Measurements from ENCODE around the gene EPHB1.

EPHB1 gene

GRCh38 chr3:134801204-134801958 is 6.3 kb downstream of the EPHB1 start:
- Histone ChIP-seq H3K4me3 (ENCODE audit: low read depth, low read length) (no peak overlapping the region), H3K9me3 (ENCODE audit: control insufficient read depth, insufficient read depth, low read length) (no peaks in the 10 kb centered on the region), H3K27me3 (ENCODE audit: control insufficient read depth, insufficient read depth, low read length) (peaks cover 37% of the 10 kb centered on the region), H3K9ac (ENCODE audit: low read depth, low read length) (no peak overlapping the region), H3K36me3 (ENCODE audit: control insufficient read depth, insufficient read depth, low read length) (no peaks in the 10 kb centered on the region), H3K4me1 (ENCODE audit: control insufficient read depth, insufficient read depth, low read length) (peaks cover 2% of the 10 kb centered on the region)

- H3K4me3 ChIP-seq (ENCODE audit: low read depth, low read length): no peak overlapping the region
- H3K4me1 ChIP-seq (ENCODE audit: control insufficient read depth, insufficient read depth, low read length): no peaks in the 10 kb centered on the region
- no peaks in the 10 kb centered on the region for H3K9me3 ChIP-seq (ENCODE audit: control insufficient read depth, insufficient read depth, low read length)
- peaks cover 25% of the 10 kb centered on the region for H3K27me3 ChIP-seq (ENCODE audit: control insufficient read depth, insufficient read depth, low read length)
- no peaks in the 10 kb centered on the region for H3K36me3 ChIP-seq (ENCODE audit: control insufficient read depth, insufficient read depth, low read length)
- H3K9ac ChIP-seq (ENCODE audit: low read depth, low read length): no peak overlapping the region
These were observed 7.5 kb downstream of the EPHB1 start for GRCh38 chr3:134802428-134803050.

GRCh38 chr3:134803051-134803505 is 8.0 kb downstream of the EPHB1 start:
- Histone ChIP-seq H3K27me3 (ENCODE audit: control insufficient read depth, insufficient read depth, low read length) (peaks cover 20% of the 10 kb centered on the region), H3K9ac (ENCODE audit: low read depth, low read length) (no peak overlapping the region), H3K9me3 (ENCODE audit: control insufficient read depth, insufficient read depth, low read length) (no peaks in the 10 kb centered on the region), H3K4me1 (ENCODE audit: control insufficient read depth, insufficient read depth, low read length) (peaks cover 2% of the 10 kb centered on the region), H3K4me3 (ENCODE audit: low read depth, low read length) (no peak overlapping the region), H3K36me3 (ENCODE audit: control insufficient read depth, insufficient read depth, low read length) (no peaks in the 10 kb centered on the region)

- Histone ChIP-seq H3K9me3 (ENCODE audit: control insufficient read depth, insufficient read depth, low read length) (no peaks in the 10 kb centered on the region), H3K36me3 (ENCODE audit: control insufficient read depth, insufficient read depth, low read length) (no peaks in the 10 kb centered on the region), H3K27me3 (ENCODE audit: control insufficient read depth, insufficient read depth, low read length) (peaks cover 14% of the 10 kb centered on the region), H3K9ac (ENCODE audit: low read depth, low read length) (no peak overlapping the region), H3K4me1 (ENCODE audit: control insufficient read depth, insufficient read depth, low read length) (peaks cover 2% of the 10 kb centered on the region), H3K4me3 (ENCODE audit: low read depth, low read length) (no peak overlapping the region)
These were observed 8.6 kb downstream of the EPHB1 start for GRCh38 chr3:134803652-134804051.

- Histone ChIP-seq H3K9me3 (ENCODE audit: control insufficient read depth, insufficient read depth, low read length) (no peaks in the 10 kb centered on the region), H3K36me3 (ENCODE audit: control insufficient read depth, insufficient read depth, low read length) (no peaks in the 10 kb centered on the region), H3K9ac (ENCODE audit: low read depth, low read length) (no peak overlapping the region), H3K4me1 (ENCODE audit: control insufficient read depth, insufficient read depth, low read length) (peaks cover 5% of the 10 kb centered on the region), H3K4me3 (ENCODE audit: low read depth, low read length) (no peak overlapping the region), H3K27me3 (ENCODE audit: control insufficient read depth, insufficient read depth, low read length) (peaks cover 3% of the 10 kb centered on the region)
These were observed 9.7 kb downstream of the EPHB1 start for GRCh38 chr3:134804508-134805480.

GRCh38 chr3:134807189-134807588 is 12.1 kb downstream of the EPHB1 start:
- no peaks in the 10 kb centered on the region for H3K36me3 ChIP-seq (ENCODE audit: control insufficient read depth, insufficient read depth, low read length)
- peaks cover 16% of the 10 kb centered on the region for H3K4me1 ChIP-seq (ENCODE audit: control insufficient read depth, insufficient read depth, low read length)
- H3K4me3 ChIP-seq (ENCODE audit: low read depth, low read length): no peak overlapping the region
- peaks cover 3% of the 10 kb centered on the region for H3K27me3 ChIP-seq (ENCODE audit: control insufficient read depth, insufficient read depth, low read length)
- no peaks in the 10 kb centered on the region for H3K9me3 ChIP-seq (ENCODE audit: control insufficient read depth, insufficient read depth, low read length)
- no peak overlapping the region for H3K9ac ChIP-seq (ENCODE audit: low read depth, low read length)

- Histone ChIP-seq H3K4me1 (ENCODE audit: control insufficient read depth, insufficient read depth, low read length) (peaks cover 16% of the 10 kb centered on the region), H3K27me3 (ENCODE audit: control insufficient read depth, insufficient read depth, low read length) (no peaks in the 10 kb centered on the region), H3K9me3 (ENCODE audit: control insufficient read depth, insufficient read depth, low read length) (no peaks in the 10 kb centered on the region), H3K9ac (ENCODE audit: low read depth, low read length) (no peak overlapping the region), H3K36me3 (ENCODE audit: control insufficient read depth, insufficient read depth, low read length) (no peaks in the 10 kb centered on the region), H3K4me3 (ENCODE audit: low read depth, low read length) (no peak overlapping the region)
These were observed 13.8 kb downstream of the EPHB1 start for GRCh38 chr3:134808835-134809234.

- no peak overlapping the region for H3K9ac ChIP-seq (ENCODE audit: low read depth, low read length)
- no peak overlapping the region for H3K4me3 ChIP-seq (ENCODE audit: low read depth, low read length)
- no peaks in the 10 kb centered on the region for H3K9me3 ChIP-seq (ENCODE audit: control insufficient read depth, insufficient read depth, low read length)
- H3K36me3 ChIP-seq (ENCODE audit: control insufficient read depth, insufficient read depth, low read length): no peaks in the 10 kb centered on the region
- peaks cover 16% of the 10 kb centered on the region for H3K4me1 ChIP-seq (ENCODE audit: control insufficient read depth, insufficient read depth, low read length)
- no peaks in the 10 kb centered on the region for H3K27me3 ChIP-seq (ENCODE audit: control insufficient read depth, insufficient read depth, low read length)
These were observed 14.5 kb downstream of the EPHB1 start for GRCh38 chr3:134809427-134810051.

GRCh38 chr3:134810052-134810435 is 15.0 kb downstream of the EPHB1 start:
- H3K36me3 ChIP-seq (ENCODE audit: control insufficient read depth, insufficient read depth, low read length): no peaks in the 10 kb centered on the region
- H3K9ac ChIP-seq (ENCODE audit: low read depth, low read length): no peak overlapping the region
- H3K9me3 ChIP-seq (ENCODE audit: control insufficient read depth, insufficient read depth, low read length): no peaks in the 10 kb centered on the region
- H3K4me1 ChIP-seq (ENCODE audit: control insufficient read depth, insufficient read depth, low read length): peaks cover 16% of the 10 kb centered on the region
- H3K27me3 ChIP-seq (ENCODE audit: control insufficient read depth, insufficient read depth, low read length): no peaks in the 10 kb centered on the region
- no peak overlapping the region for H3K4me3 ChIP-seq (ENCODE audit: low read depth, low read length)

GRCh38 chr3:134810850-134811249 is 15.8 kb downstream of the EPHB1 start:
- Histone ChIP-seq H3K4me1 (ENCODE audit: control insufficient read depth, insufficient read depth, low read length) (peaks cover 16% of the 10 kb centered on the region), H3K4me3 (ENCODE audit: low read depth, low read length) (no peak overlapping the region), H3K27me3 (ENCODE audit: control insufficient read depth, insufficient read depth, low read length) (no peaks in the 10 kb centered on the region), H3K9ac (ENCODE audit: low read depth, low read length) (no peak overlapping the region), H3K36me3 (ENCODE audit: control insufficient read depth, insufficient read depth, low read length) (no peaks in the 10 kb centered on the region), H3K9me3 (ENCODE audit: control insufficient read depth, insufficient read depth, low read length) (no peaks in the 10 kb centered on the region)

- peaks cover 14% of the 10 kb centered on the region for H3K4me1 ChIP-seq (ENCODE audit: control insufficient read depth, insufficient read depth, low read length)
- no peak overlapping the region for H3K4me3 ChIP-seq (ENCODE audit: low read depth, low read length)
- H3K9me3 ChIP-seq (ENCODE audit: control insufficient read depth, insufficient read depth, low read length): no peaks in the 10 kb centered on the region
- no peak overlapping the region for H3K9ac ChIP-seq (ENCODE audit: low read depth, low read length)
- H3K27me3 ChIP-seq (ENCODE audit: control insufficient read depth, insufficient read depth, low read length): no peaks in the 10 kb centered on the region
- H3K36me3 ChIP-seq (ENCODE audit: control insufficient read depth, insufficient read depth, low read length): no peaks in the 10 kb centered on the region
These were observed 18.6 kb downstream of the EPHB1 start for GRCh38 chr3:134813618-134814017.
